ENCODE measurements around the gene CADM4. TPM values are rescaled to one million over a fixed set of nuclear protein-coding genes. Genes with fewer than 3 reads are reported as not detected.
"Not testable (repeated sequence)": the region's sequence is repeated elsewhere in the genome, so short reads cannot be mapped to it uniquely, and the experiment has no call there.

Gene CADM4, protein sequence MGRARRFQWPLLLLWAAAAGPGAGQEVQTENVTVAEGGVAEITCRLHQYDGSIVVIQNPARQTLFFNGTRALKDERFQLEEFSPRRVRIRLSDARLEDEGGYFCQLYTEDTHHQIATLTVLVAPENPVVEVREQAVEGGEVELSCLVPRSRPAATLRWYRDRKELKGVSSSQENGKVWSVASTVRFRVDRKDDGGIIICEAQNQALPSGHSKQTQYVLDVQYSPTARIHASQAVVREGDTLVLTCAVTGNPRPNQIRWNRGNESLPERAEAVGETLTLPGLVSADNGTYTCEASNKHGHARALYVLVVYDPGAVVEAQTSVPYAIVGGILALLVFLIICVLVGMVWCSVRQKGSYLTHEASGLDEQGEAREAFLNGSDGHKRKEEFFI
- total RNA-seq: 0.39 and 0.44 TPM in 2 replicates

DNA sequence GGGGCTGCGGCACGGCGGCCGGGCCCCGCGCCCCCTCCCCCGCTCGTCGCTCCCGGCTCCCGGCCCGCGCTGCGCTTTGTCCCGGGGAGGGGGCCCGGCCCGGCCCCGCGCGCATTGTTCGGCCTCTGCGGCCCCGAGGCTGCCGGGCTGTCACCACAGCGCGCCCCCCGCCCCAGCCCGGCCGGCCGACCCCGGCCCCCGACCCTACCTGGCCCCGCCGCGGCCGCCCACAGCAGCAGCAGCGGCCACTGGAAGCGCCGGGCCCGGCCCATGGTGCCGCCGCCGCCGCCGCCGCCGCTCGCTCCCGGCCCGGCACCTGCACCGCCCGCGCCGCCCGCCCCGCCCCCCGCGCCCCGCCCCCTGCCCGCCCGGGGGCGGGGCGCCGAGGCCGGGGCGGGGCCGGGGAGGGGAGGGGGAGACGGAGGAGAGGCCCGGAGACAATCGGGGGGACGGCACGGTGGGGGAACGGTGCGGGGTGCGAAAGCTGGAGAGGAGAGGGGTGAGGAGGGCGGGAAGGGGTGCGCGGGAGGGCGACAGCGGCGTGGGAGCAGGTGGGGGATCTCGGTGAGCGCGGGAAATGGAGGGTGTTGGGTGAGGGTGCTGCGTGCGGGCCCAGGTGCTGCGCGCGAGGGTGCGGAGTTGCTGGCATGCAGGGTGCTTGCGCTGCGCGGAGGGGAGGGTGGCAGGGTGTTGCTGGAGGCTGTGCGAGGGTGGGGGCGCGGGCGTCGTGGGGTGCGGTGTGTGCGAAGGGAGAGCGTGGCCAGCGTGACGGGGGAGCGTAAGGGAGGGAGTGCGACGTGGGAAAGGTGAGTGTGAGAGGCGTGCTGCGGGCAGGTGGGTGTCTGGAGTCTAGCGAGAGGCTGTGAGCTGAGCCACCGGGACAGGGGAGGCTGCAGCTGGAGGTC lies at the start of gene CADM4:
TSS of gene CADM4 (minus strand) at position 332 of the 905 bp plus-strand sequence. CDS start at position 272, 60 bp downstream.
- H3K36me3 Mint-ChIP-seq (ENCODE audit: low read depth): no peaks in the 10 kb centered on the region
- intact Hi-C loops (cut with micrococcal nuclease): no loop called here
- peak; percentile 30 for DNase-seq (ENCODE audit: low spot score)
- peaks cover 8% of the 10 kb centered on the region for H3K4me1 Mint-ChIP-seq (ENCODE audit: low read depth)
- no peaks in the 10 kb centered on the region for H3K9me3 Mint-ChIP-seq
- H3K27ac Mint-ChIP-seq: peak within 1 kb of the TSS; percentile 7
- peak within 1 kb of the TSS; percentile 79 for H3K4me3 Mint-ChIP-seq (ENCODE audit: low read depth)
- peaks cover 45% of the 10 kb centered on the region for H3K27me3 Mint-ChIP-seq (ENCODE audit: low read depth)

DNA sequence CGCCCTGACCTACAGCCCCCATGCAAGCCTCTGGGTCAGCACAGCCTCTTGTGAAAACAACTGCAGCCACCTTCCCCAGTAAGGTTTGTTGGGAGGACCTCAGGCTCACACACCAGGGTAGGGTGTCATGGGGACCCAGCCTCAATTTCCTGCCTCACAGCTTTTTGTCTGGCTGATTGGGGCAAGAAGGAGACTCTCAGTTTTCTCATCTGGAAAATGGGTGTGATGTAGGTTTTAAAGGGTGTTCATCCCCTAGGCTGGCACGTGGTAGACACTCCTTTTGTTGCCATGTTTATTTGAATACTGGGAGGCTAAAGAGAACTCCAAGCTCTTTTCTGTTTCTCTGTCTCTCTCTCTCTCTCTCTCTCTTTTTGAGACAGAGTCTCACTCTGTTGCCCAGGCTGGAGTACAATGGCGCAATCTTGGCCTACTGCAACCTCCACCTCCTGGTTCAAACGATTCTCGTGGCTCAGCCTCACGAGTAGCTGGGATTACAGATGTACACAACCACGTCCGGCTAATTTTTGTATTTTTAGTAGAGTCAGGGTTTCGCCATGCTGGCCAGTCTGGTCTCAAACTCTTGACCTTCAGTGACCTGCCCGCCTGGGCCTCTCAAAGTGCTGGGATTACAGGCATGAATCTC lies 48.5 kb upstream of the CADM4 start:
- Mint-ChIP-seq H3K4me1 (ENCODE audit: low read depth) (no peaks in the 10 kb centered on the region), H3K4me3 (ENCODE audit: low read depth) (no peak overlapping the region), H3K9me3 (peaks cover 22% of the 10 kb centered on the region), H3K27ac (no peak overlapping the region), H3K36me3 (ENCODE audit: low read depth) (no peaks in the 10 kb centered on the region), H3K27me3 (ENCODE audit: low read depth) (no peaks in the 10 kb centered on the region)
- intact Hi-C loops (cut with micrococcal nuclease): no loop called here
- no peak for DNase-seq (ENCODE audit: low spot score)

DNA sequence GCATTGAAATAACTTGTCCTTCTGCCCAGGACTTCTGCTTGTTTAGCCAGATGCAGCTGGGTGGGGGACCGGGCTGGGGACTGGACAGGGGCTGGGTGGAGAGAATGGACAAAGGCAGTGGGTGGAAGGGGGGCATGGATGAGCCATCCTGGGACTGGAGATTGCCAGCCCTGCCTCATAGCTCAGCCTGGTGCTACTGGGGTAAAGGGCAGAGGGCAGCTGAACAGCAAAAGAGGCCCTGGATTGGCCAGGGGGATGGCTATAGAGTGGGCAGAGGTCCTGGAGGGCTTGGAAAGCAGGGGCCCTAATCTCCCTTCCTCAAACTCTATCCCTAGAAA lies 48.0 kb upstream of the CADM4 start:
- DNase-seq (ENCODE audit: low spot score): no peak
- H3K27ac Mint-ChIP-seq: no peak overlapping the region
- no peaks in the 10 kb centered on the region for H3K4me1 Mint-ChIP-seq (ENCODE audit: low read depth)
- H3K9me3 Mint-ChIP-seq: peaks cover 22% of the 10 kb centered on the region
- H3K4me3 Mint-ChIP-seq (ENCODE audit: low read depth): no peak overlapping the region
- H3K36me3 Mint-ChIP-seq (ENCODE audit: low read depth): no peaks in the 10 kb centered on the region
- H3K27me3 Mint-ChIP-seq (ENCODE audit: low read depth): no peaks in the 10 kb centered on the region
- intact Hi-C loops (cut with micrococcal nuclease): no loop called here

DNA sequence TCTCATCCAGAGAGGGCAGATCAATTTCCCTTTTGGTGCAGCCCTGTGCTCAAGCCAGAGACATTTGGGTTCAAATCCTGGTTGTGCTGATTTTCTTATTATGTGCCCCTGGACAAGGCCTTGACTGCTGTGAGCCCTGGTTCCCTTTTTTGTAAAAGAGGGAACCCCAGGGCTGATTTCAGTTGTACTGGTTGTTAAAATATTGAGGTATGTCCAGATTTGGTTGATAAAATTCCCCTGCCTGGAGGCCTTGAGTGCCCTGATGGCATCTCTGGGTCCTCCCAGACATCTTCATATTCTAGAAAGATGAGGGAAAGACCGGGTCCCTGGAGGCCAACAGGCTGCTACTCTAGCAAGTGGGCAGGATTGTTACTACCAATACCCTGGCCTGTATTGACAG lies 44.7 kb upstream of the CADM4 start:
- Mint-ChIP-seq H3K4me1 (ENCODE audit: low read depth) (no peaks in the 10 kb centered on the region), H3K9me3 (no peaks in the 10 kb centered on the region), H3K27me3 (ENCODE audit: low read depth) (no peaks in the 10 kb centered on the region), H3K27ac (no peak overlapping the region), H3K4me3 (ENCODE audit: low read depth) (no peak overlapping the region), H3K36me3 (ENCODE audit: low read depth) (no peaks in the 10 kb centered on the region)
- intact Hi-C loops (cut with micrococcal nuclease): no loop called here
- no peak for DNase-seq (ENCODE audit: low spot score)

DNA sequence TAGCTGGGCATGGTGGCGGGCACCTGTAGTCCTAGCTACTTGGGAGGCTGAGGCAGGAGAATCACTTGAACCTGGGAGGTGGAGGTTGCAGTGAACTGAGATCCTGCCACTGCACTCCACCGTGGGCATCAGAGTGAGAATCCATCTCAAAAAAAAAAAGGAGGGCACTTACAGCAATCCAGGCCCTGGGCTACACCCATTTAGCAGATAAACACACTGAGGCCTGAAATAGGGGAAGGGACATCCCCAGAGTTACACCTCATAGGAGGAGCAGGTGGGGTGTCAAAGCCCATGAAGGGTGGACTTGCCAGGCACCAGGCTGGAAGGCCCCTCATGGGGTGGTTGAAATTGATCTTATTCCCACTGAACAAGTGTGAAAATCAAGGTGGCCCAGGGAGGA lies 44.3 kb upstream of the CADM4 start:
- Mint-ChIP-seq H3K27ac (no peak overlapping the region), H3K36me3 (ENCODE audit: low read depth) (no peaks in the 10 kb centered on the region), H3K4me3 (ENCODE audit: low read depth) (no peak overlapping the region), H3K27me3 (ENCODE audit: low read depth) (no peaks in the 10 kb centered on the region), H3K9me3 (no peaks in the 10 kb centered on the region), H3K4me1 (ENCODE audit: low read depth) (no peaks in the 10 kb centered on the region)
- no peak for DNase-seq (ENCODE audit: low spot score)
- intact Hi-C loops (cut with micrococcal nuclease): no loop called here

DNA sequence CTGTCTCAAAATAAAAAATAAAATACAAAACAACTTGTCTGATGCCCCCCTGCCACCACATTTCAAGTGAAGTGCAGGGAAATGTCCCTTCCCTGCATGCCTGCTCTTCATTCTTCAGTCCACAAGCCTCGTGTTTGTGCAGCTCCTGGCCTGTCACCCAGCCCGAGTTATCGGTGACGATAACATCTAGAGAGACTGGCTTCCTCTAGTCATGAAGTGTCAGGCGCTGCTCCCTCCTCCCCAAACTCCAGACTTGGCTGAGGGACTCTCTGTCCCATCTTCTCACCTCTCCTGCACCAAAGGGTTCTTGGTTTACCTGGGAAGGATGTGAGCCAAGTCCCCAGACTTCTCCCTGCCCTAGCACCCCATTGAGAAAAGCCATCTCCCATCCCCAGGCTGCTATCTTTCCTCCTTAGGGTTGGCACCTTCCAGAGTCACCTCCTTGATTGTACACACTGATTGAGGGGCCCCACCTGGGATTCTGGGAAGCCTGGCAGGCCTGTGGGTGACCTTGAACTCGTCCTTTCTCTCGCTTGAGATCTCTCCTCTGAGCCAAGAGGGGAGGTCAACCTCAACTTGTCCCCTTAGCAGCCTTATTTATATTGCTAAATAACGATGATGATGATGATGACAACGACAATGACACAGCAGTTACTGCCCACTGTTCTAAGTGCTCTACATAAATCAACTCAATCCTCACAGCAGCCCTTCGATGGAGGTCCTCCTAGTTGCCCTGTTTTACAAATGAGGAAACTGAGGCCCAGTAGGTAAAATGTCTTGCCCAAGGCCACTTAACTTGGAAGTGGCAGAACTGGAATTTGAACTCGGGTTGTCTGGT lies 43.4 kb upstream of the CADM4 start:
- intact Hi-C loops (cut with micrococcal nuclease): no loop called here
- H3K27ac Mint-ChIP-seq: no peak overlapping the region
- H3K36me3 Mint-ChIP-seq (ENCODE audit: low read depth): no peaks in the 10 kb centered on the region
- no peaks in the 10 kb centered on the region for H3K4me1 Mint-ChIP-seq (ENCODE audit: low read depth)
- H3K27me3 Mint-ChIP-seq (ENCODE audit: low read depth): no peaks in the 10 kb centered on the region
- no peak overlapping the region for H3K4me3 Mint-ChIP-seq (ENCODE audit: low read depth)
- no peak for DNase-seq (ENCODE audit: low spot score)
- no peaks in the 10 kb centered on the region for H3K9me3 Mint-ChIP-seq

DNA sequence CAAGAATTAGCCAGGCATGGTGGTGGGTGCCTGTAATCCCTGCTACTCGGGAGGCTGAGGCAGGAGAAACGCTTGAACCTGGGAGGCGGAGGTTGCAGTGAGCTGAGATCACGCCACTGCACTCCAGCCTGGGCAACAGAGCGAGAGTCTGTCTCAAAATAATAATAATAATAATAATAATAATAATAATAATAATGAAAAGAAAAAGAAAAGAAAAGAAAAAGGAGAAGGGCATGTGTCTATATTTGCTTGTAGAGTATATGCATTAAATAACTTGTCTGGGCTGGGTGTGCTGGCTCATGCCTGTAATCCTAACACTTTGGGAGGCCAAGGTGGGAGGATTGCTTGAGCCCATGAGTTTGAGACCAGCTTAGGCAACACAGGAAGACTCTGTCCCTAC lies 42.6 kb upstream of the CADM4 start:
- intact Hi-C loops (cut with micrococcal nuclease); DNase-seq (ENCODE audit: low spot score); H3K27ac Mint-ChIP-seq; H3K4me3 Mint-ChIP-seq (ENCODE audit: low read depth); H3K27me3 Mint-ChIP-seq (ENCODE audit: low read depth); H3K4me1 Mint-ChIP-seq (ENCODE audit: low read depth); H3K9me3 Mint-ChIP-seq; H3K36me3 Mint-ChIP-seq (ENCODE audit: low read depth): not testable (repeated sequence)

DNA sequence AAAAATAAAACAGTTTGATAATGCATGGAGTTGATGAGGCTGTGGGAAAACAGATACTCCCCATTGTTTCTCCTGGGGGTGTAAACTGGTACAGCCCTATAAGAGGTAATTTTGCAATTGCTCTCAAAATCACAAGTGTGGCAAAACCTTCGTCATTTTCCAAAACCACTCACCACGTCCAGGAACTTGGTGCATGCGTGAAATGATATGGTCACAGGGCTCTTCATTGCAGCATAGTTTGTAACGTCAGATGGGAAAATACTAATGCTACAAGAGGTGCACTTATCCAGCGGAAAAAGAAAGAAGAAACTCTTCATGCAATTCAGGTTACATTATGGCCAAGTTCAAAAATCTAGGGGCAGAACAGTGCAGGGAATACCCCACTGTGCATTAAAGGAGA lies 42.2 kb upstream of the CADM4 start:
- intact Hi-C loops (cut with micrococcal nuclease): no loop called here
- no peaks in the 10 kb centered on the region for H3K36me3 Mint-ChIP-seq (ENCODE audit: low read depth)
- no peak overlapping the region for H3K4me3 Mint-ChIP-seq (ENCODE audit: low read depth)
- H3K27me3 Mint-ChIP-seq (ENCODE audit: low read depth): no peaks in the 10 kb centered on the region
- H3K4me1 Mint-ChIP-seq (ENCODE audit: low read depth): no peaks in the 10 kb centered on the region
- DNase-seq (ENCODE audit: low spot score): no peak
- no peak overlapping the region for H3K27ac Mint-ChIP-seq
- H3K9me3 Mint-ChIP-seq: no peaks in the 10 kb centered on the region

DNA sequence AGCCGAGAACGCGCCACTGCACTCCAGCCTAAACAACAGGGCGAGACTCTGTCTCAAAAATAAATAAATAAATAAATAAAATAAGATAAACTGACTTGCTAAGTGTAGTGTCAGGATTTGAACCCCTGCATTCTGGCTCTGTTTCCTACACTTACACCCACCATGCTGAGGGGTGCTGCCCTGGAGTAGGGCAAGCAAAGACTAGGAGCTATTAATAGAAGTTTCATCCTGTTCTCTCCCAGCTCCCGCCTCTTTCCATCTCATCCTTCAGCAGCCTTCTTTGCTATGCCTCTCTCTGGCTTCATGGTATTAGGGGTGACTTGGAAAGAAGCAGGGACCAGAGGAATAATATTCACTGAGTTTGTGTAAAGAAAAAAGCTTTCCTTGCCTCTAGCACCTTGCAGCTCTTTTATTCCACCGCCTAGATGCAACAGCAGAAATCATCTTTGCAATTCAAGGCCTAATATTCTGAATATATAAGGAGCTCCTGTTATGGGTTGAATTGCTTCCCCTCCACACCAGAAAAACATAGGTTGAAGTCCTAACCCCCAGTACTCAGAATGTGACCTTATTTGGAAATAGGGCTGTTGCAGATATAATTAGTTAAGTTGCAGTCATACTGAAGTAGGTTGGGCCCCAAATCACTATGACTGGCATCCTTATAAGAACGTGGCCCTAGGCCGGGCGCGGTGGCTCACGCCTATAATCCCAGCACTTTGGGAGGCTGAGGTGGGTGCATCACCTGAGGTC lies 39.0 kb upstream of the CADM4 start:
- no peaks in the 10 kb centered on the region for H3K9me3 Mint-ChIP-seq
- intact Hi-C loops (cut with micrococcal nuclease): loop anchor here (5.0 kb wide), 1 partner anchor 39 kb away; the partner anchor contains the start of gene IRGC

DNA sequence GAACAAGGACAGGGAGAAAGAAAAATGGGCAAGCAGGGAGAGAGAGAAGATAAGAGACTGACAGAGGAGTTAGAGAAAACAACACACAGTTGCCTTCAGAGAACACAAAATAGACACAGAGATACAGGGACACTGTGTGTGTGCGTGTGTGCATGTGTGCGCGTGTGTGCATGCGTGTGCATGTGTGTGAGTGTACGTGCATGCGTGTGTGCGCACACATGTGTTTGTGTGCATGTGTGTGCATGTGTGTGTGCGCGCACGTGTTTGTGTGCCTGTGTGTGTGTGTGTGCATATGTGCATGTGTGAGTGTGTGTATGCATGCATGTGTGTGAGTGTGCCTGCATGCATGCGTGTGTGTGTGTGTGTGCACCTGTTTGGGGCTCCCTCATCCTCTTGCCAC lies 36.3 kb upstream of the CADM4 start:
- H3K27ac Mint-ChIP-seq: peak overlapping the region; percentile 3
- H3K36me3 Mint-ChIP-seq (ENCODE audit: low read depth): no peaks in the 10 kb centered on the region
- H3K4me3 Mint-ChIP-seq (ENCODE audit: low read depth): no peak overlapping the region
- no peaks in the 10 kb centered on the region for H3K9me3 Mint-ChIP-seq
- peaks cover 6% of the 10 kb centered on the region for H3K27me3 Mint-ChIP-seq (ENCODE audit: low read depth)
- intact Hi-C loops (cut with micrococcal nuclease): loop anchor here (5.0 kb wide), 1 partner anchor 41 kb away; the partner anchor contains the start of gene IRGC
- no peak for DNase-seq (ENCODE audit: low spot score)
- peaks cover 12% of the 10 kb centered on the region for H3K4me1 Mint-ChIP-seq (ENCODE audit: low read depth)

More for the DNA sequence above, 39.0 kb upstream of the CADM4 start:
- H3K4me3 Mint-ChIP-seq (ENCODE audit: low read depth): no peak overlapping the region
- DNase-seq (ENCODE audit: low spot score): no peak
- no peaks in the 10 kb centered on the region for H3K27me3 Mint-ChIP-seq (ENCODE audit: low read depth)
- H3K4me1 Mint-ChIP-seq (ENCODE audit: low read depth): peaks cover 9% of the 10 kb centered on the region
- no peak overlapping the region for H3K27ac Mint-ChIP-seq
- H3K36me3 Mint-ChIP-seq (ENCODE audit: low read depth): no peaks in the 10 kb centered on the region

DNA sequence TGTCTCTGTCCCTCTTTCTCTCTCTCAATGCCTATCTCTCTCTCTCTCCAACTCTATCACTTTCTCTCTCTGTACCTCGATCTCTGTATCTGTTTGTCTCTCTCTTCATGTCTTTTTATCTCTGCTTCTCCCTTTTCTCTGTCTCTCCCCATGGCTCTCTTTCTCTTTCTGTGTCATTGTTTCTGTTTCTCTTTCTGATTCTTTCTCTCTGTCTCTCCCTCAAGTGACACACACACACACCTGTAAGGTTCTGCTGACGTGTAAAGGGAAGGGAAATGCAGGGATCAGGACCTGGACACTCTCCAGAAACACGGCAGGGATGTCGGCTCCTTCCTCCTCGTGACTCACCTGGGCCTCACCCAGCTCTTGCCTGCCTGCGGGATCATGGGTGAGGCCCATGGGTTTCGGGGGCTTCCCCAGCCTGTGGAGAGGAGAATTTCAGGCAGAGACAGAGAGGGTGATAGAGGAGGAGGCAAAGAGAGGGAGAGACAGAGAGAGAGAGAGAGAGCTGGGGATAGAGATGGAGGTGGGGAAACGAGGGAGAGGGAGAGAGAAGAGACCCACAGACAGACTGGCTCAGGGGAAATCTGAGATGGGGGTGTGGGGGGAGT lies 35.7 kb upstream of the CADM4 start:
- Mint-ChIP-seq H3K4me1 (ENCODE audit: low read depth) (peaks cover 12% of the 10 kb centered on the region), H3K36me3 (ENCODE audit: low read depth) (no peaks in the 10 kb centered on the region), H3K27me3 (ENCODE audit: low read depth) (peaks cover 6% of the 10 kb centered on the region), H3K4me3 (ENCODE audit: low read depth) (peak overlapping the region; percentile 1), H3K27ac (peak overlapping the region; percentile 28), H3K9me3 (no peaks in the 10 kb centered on the region)
- no peak for DNase-seq (ENCODE audit: low spot score)
- intact Hi-C loops (cut with micrococcal nuclease): loop anchor here (5.0 kb wide), 1 partner anchor 42 kb away; the partner anchor contains the start of gene IRGC
